HEK293 (cell line): ENCODE data around the gene CDH23.
A peak's percentile ranks its signal among the peaks of the same experiment; 100 is the strongest.

Experiments used
- CTCF ChIA-PET: fragments of 350-600 bp; formaldehyde crosslinking; extraction: SDS; loops from one replicate; lab custom pipeline; 2021; ENCODE audit warnings: antibody characterized with exemption; lab: Yijun Ruan, JAX
- POLR2A ChIA-PET: fragments of 300-600 bp; formaldehyde crosslinking; extraction: SDS; loops from one replicate; lab custom pipeline; 2020; ENCODE audit warnings: antibody characterized with exemption, inconsistent platforms; lab: Yijun Ruan, JAX
- H3K27ac ChIP-seq: fragments of 200-500 bp; sonication (Bioruptor generic); 2 replicates; pipeline ENCODE4 v1.5.1; 2014; ENCODE audit warnings: low read depth, low read length, control low read depth, inconsistent platforms; ENCODE audit errors: extremely low read depth
- H3K36me3 ChIP-seq, 2 experiments: fragments of 200-500 bp in 1 of 2; sonication (Bioruptor generic) in 1 of 2; 1 replicate in 1 of 2; 2 replicates in 1 of 2; pipeline ENCODE4 v1.5.1; 2014 to 2017; ENCODE audit warnings: inconsistent platforms in 2 of 2, low read length in 2 of 2; ENCODE audit not compliant: control insufficient read depth in 2 of 2, insufficient read depth in 1 of 2
- H3K4me1 ChIP-seq: fragments of 200-500 bp; sonication (Bioruptor generic); 2 replicates; pipeline ENCODE4 v1.5.1; 2014; ENCODE audit warnings: mild to moderate bottlenecking, low read length, inconsistent platforms; ENCODE audit not compliant: control insufficient read depth, insufficient read depth
- H3K4me3 ChIP-seq: 2 replicates; pipeline ENCODE4 v1.5.1; 2011; ENCODE audit warnings: low read depth, mild to moderate bottlenecking, control low read depth, low read length, moderate library complexity
- H3K9me3 ChIP-seq: fragments of 200-500 bp; sonication (Bioruptor generic); 2 replicates; pipeline ENCODE4 v1.5.1; 2014; ENCODE audit warnings: low read depth, low read length, inconsistent platforms; ENCODE audit not compliant: control insufficient read depth, insufficient read depth
- MZF1 ChIP-seq: fragments of 450-650 bp; formaldehyde crosslinking; IDR thresholded peaks from 2 replicates; pipeline ENCODE4 v1.5.1; 2017; ENCODE audit warnings: missing biosample characterization, missing genetic modification characterization, borderline replicate concordance
- SCRT2 ChIP-seq: fragments of 450-650 bp; formaldehyde crosslinking; IDR thresholded peaks from 2 replicates; pipeline ENCODE4 v1.5.1; 2016; ENCODE audit warnings: missing biosample characterization, missing genetic modification characterization
- ZBTB20 ChIP-seq: fragments of 450-650 bp; formaldehyde crosslinking; IDR thresholded peaks from 2 replicates; pipeline ENCODE4 v1.5.1; 2016; ENCODE audit warnings: missing biosample characterization, missing genetic modification characterization
- ZBTB21 ChIP-seq: fragments of 450-650 bp; formaldehyde crosslinking; IDR thresholded peaks from 2 replicates; pipeline ENCODE4 v1.5.1; 2017; ENCODE audit warnings: missing biosample characterization, missing genetic modification characterization
- ZBTB26 ChIP-seq: fragments of 450-650 bp; formaldehyde crosslinking; optimal IDR thresholded peaks from 2 replicates; pipeline ENCODE3; 2016; ENCODE audit warnings: missing biosample characterization, mild to moderate bottlenecking, missing genetic modification characterization
- ZFP41 ChIP-seq: fragments of 450-650 bp; formaldehyde crosslinking; IDR thresholded peaks from 2 replicates; pipeline ENCODE4 v1.5.1; 2016; ENCODE audit warnings: missing biosample characterization, missing genetic modification characterization, borderline replicate concordance
- ZIC2 ChIP-seq: fragments of 450-650 bp; formaldehyde crosslinking; IDR thresholded peaks from 2 replicates; pipeline ENCODE4 v1.5.1; 2016; ENCODE audit warnings: missing biosample characterization, missing genetic modification characterization
- ZNF266 ChIP-seq: fragments of 450-650 bp; formaldehyde crosslinking; IDR thresholded peaks from 2 replicates; pipeline ENCODE4 v1.5.1; 2016; ENCODE audit warnings: missing biosample characterization, missing genetic modification characterization, low read depth
- ZNF280D ChIP-seq: fragments of 450-650 bp; formaldehyde crosslinking; IDR thresholded peaks from 2 replicates; pipeline ENCODE4 v1.5.1; 2016; ENCODE audit warnings: missing biosample characterization, missing genetic modification characterization
- ZNF350 ChIP-seq: fragments of 450-650 bp; formaldehyde crosslinking; IDR thresholded peaks from 2 replicates; pipeline ENCODE4 v1.5.0; 2017; ENCODE audit warnings: missing biosample characterization, mild to moderate bottlenecking, missing genetic modification characterization
- ZNF701 ChIP-seq: fragments of 450-650 bp; formaldehyde crosslinking; IDR thresholded peaks from 2 replicates; pipeline ENCODE4 v1.5.1; 2016; ENCODE audit warnings: missing biosample characterization, missing genetic modification characterization
- ZNF791 ChIP-seq: fragments of 450-650 bp; formaldehyde crosslinking; IDR thresholded peaks from 2 replicates; pipeline ENCODE4 v1.5.1; 2016; ENCODE audit warnings: missing biosample characterization, missing genetic modification characterization

CDH23 gene

GRCh38 chr10:71605263-71605962 lies 208.7 kb downstream of the CDH23 start:
- CTCF ChIA-PET = interaction anchor here (1.0 kb wide), 1 partner anchor 31 kb away, joined by 3 read pairs; no protein-coding TSS in a partner anchor
- Histone ChIP-seq H3K4me1 (0 out of 2 replicates have a peak, but pooled peaks cover 2% of the 10 kb centered on the region), H3K4me3 (no peak overlapping the region), H3K27ac (no peak overlapping the region), H3K36me3 (no peaks in the 10 kb centered on the region), H3K9me3 (no peaks in the 10 kb centered on the region)
- POLR2A ChIA-PET = no interaction called here
- no peak for TF ChIP-seq ZBTB26 (tag by site-specific recombination)
- peak; percentile 99 for TF ChIP-seq MZF1 (tag by site-specific recombination)
- TF ChIP-seq ZNF350 (tag by site-specific recombination) = no peak
- no peak for TF ChIP-seq SCRT2 (tag by site-specific recombination)
- no peak for TF ChIP-seq ZBTB21 (tag by site-specific recombination)

GRCh38 chr10:71606257-71607081 lies 209.7 kb downstream of the CDH23 start:
- no peaks in the 10 kb centered on the region for H3K36me3 ChIP-seq
- H3K4me3 ChIP-seq = no peak overlapping the region
- no peaks in the 10 kb centered on the region for H3K9me3 ChIP-seq
- POLR2A ChIA-PET = no interaction called here
- H3K4me1 ChIP-seq = 0 out of 2 replicates have a peak, but pooled peaks cover 2% of the 10 kb centered on the region
- H3K27ac ChIP-seq = no peak overlapping the region
- no peak for TF ChIP-seq ZNF266 (tag by site-specific recombination)
- peak; percentile 35; the same call in 1 of the 2 replicates for TF ChIP-seq ZIC2
- TF ChIP-seq, all 188 proteins: peak for 1
- CTCF ChIA-PET = interaction anchor here (0.6 to 1.4 kb wide), 4 partner anchors 13 to 102 kb away, joined by 3 read pairs; no protein-coding TSS in a partner anchor

- H3K4me3 ChIP-seq = no peak overlapping the region
- ChIA-PET CTCF (interaction anchor here (0.6 to 3.5 kb wide), 7 partner anchors 14 to 629 kb away, joined by 3 to 23 read pairs (median 3); no protein-coding TSS in a partner anchor), POLR2A (no interaction called here)
- no peaks in the 10 kb centered on the region for H3K36me3 ChIP-seq
- H3K27ac ChIP-seq = no peak overlapping the region
- 0 out of 2 replicates have a peak, but pooled peaks cover 2% of the 10 kb centered on the region for H3K4me1 ChIP-seq
- no peak for TF ChIP-seq ZFP41 (tag by site-specific recombination)
- TF ChIP-seq ZBTB20 = no peak
- TF ChIP-seq ZNF791 (tag by site-specific recombination) = no peak
- TF ChIP-seq ZNF701 = no peak
- TF ChIP-seq ZNF280D (tag by site-specific recombination) = no peak
- H3K9me3 ChIP-seq = no peaks in the 10 kb centered on the region
Observed at GRCh38 chr10:71607082-71607443, 210.3 kb downstream of the CDH23 start.
